ENCODE results near the gene RNU5D-1.

Gene RNU5D-1

DNA sequence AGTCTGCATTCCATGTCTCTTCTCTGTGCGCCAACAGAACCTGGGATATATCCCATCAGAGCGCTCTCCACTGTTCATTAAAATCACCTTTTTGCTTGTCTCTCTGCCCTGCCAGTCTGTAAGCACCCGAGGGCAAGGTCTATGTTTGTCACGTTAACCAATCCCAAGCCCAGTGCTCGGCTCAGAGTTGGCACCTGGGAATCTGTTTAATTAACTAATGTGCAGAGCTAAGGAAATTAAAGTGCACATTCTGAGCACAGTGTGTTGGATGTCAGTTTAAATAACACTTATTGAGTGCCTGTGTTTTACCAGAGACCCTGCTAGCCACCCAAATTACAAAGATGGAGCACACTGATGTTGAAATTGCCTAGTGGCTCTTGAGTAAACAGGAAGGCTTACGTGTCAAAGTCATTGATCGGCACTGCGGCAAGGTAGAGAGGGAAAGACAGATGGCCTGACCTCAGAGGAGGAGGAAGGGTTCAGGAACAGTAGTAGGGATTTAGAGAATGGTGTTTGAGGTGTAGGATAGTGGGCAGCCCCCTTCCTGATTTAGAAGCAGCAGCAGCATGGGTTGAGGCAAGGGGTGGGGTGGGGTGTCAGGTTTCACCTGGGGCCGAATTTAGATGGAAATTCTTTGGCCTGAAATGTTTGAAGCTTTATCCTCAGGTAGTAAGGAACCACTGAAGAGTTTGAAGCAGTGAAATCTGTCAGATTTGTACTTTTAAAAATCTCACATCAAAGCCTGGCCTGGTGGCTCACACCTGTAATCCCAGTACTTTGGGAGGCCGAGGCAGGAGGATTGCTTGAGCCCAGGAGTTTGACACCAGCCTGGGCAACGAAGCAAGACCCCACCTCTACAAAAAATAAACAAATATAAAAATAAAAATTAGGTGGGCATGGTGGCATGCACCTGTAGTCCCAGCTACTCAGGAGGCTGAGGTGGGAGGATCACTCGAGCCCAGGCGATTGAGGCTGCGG is 48.8 kb downstream of the RNU5D-1 start:
- DNase-seq (ENCODE audit: insufficient read length, low spot score) (no peak), FAIRE-seq (no peak)
- TF ChIP-seq, protein P1, sequence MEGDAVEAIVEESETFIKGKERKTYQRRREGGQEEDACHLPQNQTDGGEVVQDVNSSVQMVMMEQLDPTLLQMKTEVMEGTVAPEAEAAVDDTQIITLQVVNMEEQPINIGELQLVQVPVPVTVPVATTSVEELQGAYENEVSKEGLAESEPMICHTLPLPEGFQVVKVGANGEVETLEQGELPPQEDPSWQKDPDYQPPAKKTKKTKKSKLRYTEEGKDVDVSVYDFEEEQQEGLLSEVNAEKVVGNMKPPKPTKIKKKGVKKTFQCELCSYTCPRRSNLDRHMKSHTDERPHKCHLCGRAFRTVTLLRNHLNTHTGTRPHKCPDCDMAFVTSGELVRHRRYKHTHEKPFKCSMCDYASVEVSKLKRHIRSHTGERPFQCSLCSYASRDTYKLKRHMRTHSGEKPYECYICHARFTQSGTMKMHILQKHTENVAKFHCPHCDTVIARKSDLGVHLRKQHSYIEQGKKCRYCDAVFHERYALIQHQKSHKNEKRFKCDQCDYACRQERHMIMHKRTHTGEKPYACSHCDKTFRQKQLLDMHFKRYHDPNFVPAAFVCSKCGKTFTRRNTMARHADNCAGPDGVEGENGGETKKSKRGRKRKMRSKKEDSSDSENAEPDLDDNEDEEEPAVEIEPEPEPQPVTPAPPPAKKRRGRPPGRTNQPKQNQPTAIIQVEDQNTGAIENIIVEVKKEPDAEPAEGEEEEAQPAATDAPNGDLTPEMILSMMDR (IDR thresholded peaks at IDR 0.05; ENCODE audit: insufficient read depth, missing control alignments) = no peak

Measured in D721Med (cell line).